NCI-H446 treated with DMSO at 0.1 percent for 48 hours (cell line): ENCODE measurements around the gene CHMP2A.
"Not testable (repeated sequence)": the region's sequence is repeated elsewhere in the genome, so short reads cannot be mapped to it uniquely, and the experiment has no call there.

Experiments used
- DNase-seq: peaks from one replicate; lab custom pipeline; 2025; lab: John Stamatoyannopoulos, UW

The CHMP2A gene

GRCh38 chr19:58555369-58555885 is 522 bp upstream of the CHMP2A start:
- DNase-seq, result no peak

GRCh38 chr19:58553799-58554493 is 959 bp downstream of the CHMP2A start:
- DNase-seq, result no peak

GRCh38 chr19:58552655-58553054 is 2.2 kb downstream of the CHMP2A start:
- no peak for DNase-seq

GRCh38 chr19:58551577-58552471 is 3.1 kb downstream of the CHMP2A start:
- DNase-seq, result no peak

- DNase-seq, result no peak
These were observed 3.8 kb downstream of the CHMP2A start for GRCh38 chr19:58551123-58551497.

GRCh38 chr19:58550362-58551122 is 4.4 kb downstream of the CHMP2A start:
- no peak for DNase-seq

GRCh38 chr19:58549664-58550361 is 5.1 kb downstream of the CHMP2A start:
- DNase-seq, result no peak

- no peak for DNase-seq
These were observed 5.8 kb downstream of the CHMP2A start for GRCh38 chr19:58548859-58549663.

GRCh38 chr19:58547323-58548312 is 7.3 kb downstream of the CHMP2A start:
- no peak for DNase-seq

GRCh38 chr19:58546019-58546530 is 8.8 kb downstream of the CHMP2A start:
- DNase-seq, result no peak

- DNase-seq, result no peak
These were observed 9.5 kb downstream of the CHMP2A start for GRCh38 chr19:58545286-58546018.

GRCh38 chr19:58544591-58545285 is 10.2 kb downstream of the CHMP2A start:
- no peak for DNase-seq

- no peak for DNase-seq
These were observed 10.9 kb downstream of the CHMP2A start, which contains the start of gene TRIM28 for GRCh38 chr19:58543826-58544590. Gene TRIM28 (plus strand): TSS chr19:58544064. CDS start chr19:58544758, 694 bp downstream.

- DNase-seq, result not testable (repeated sequence)
These were observed 12.1 kb downstream of the CHMP2A start for GRCh38 chr19:58542641-58543372.

GRCh38 chr19:58539169-58539559 is 15.7 kb downstream of the CHMP2A start:
- DNase-seq, result not testable (repeated sequence)
